ENCODE data around the gene AHNAK2.
"Not testable (repeated sequence)": the region's sequence is repeated elsewhere in the genome, so short reads cannot be mapped to it uniquely, and the experiment has no call there.

AHNAK2 gene

DNA sequence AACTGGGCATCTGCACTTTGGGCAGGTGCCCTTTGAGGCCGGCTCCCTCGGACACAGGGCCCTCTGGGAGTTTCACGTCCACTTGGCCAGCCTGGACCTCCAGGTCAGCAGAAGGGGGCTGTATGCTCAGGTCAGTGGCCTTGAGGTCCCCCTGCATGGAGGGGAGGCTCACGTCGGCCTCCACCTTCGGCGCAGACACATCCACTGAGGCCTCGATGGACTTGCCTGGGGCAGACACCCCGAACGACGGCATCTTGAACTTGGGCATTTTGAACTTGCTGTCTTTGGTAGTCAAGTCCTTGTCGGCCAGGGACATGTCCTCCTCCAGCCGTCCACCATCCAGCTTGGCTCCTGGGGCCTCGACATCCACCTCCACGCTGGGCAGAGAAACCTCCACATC lies 27.5 kb downstream of the AHNAK2 start:
- DNase-seq, result not testable (repeated sequence)

DNA sequence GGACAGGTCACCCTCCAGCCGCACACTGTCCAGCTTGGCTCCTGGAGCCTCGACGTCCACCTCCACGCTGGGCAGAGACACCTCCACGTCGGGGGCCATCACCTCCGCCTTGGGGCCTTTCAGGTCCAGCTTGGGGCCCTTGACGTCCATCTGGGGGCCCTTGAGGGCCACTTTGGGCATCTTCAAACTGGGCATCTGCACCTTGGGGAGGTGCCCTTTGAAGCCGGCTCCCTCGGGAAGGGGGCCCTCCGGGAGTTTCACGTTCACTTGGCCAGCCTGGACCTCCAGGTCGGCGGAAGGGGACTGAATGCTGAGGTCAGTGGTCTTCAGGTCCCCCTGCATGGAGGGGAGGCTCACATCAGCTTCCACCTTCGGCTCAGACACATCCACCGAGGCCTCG lies 28.2 kb downstream of the AHNAK2 start:
- no peak for DNase-seq

GRCh38 chr14:104949406-104949955 lies 28.7 kb downstream of the AHNAK2 start:
- DNase-seq, result not testable (repeated sequence)

DNA sequence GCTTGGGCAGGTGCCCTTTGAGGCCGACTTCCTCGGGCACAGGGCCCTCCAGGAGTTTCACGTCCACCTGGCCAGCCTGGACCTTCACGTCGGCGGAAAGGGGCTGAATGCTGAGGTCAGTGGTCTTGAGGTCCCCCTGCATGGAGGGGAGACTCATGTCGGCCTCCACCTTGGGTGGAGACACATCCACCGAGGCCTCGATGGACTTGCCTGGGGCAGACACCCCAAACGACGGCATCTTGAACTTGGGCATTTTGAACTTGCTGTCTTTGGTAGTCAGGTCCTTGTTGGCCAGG lies 29.5 kb downstream of the AHNAK2 start:
- DNase-seq, result no peak

GRCh38 chr14:104947881-104948735 lies 30.1 kb downstream of the AHNAK2 start:
- not testable (repeated sequence) for DNase-seq

- not testable (repeated sequence) for DNase-seq
Observed at GRCh38 chr14:104947201-104947600, 31.0 kb downstream of the AHNAK2 start.

DNA sequence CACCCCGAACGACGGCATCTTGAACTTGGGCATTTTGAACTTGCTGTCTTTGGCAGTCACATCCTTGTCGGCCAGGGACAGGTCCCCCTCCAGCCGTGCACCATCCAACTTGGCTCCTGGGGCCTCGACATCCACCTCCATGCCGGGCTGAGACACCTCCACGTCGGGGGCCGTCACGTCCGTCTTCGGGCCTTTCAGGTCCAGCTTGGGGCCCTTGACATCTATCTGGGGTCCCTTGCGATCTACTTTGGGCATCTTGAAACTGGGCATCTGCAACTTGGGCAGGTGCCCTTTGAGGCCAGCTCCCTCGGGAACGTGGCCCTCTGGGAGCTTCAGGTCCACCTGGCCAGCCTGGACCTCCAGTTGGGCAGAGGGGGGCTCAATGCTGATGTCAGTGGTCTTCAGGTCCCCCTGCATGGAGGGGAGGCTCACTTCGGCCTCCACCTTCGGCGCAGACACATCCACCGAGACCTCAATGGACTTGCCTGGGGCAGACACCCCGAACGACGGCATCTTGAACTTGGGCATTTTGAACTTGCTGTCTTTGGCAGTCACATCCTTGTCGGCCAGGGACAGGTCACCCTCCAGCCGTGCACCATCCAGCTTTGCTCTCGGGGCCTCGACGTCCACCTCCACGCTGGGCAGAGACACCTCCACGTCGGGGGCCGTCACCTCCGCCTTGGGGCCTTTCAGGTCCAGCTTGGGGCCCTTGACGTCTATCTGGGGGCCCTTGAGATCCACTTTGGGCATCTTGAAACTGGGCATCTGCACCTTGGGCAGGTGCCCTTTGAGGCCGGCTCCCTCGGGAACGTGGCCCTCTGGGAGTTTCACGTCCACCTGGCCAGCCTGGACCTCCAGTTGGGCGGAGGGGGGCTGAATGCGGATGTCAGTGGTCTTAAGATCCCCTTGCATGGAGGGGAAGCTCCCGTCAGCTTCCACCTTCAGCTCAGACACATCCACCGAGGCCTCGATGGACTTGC lies 31.9 kb downstream of the AHNAK2 start:
- DNase-seq, result not testable (repeated sequence)

DNA sequence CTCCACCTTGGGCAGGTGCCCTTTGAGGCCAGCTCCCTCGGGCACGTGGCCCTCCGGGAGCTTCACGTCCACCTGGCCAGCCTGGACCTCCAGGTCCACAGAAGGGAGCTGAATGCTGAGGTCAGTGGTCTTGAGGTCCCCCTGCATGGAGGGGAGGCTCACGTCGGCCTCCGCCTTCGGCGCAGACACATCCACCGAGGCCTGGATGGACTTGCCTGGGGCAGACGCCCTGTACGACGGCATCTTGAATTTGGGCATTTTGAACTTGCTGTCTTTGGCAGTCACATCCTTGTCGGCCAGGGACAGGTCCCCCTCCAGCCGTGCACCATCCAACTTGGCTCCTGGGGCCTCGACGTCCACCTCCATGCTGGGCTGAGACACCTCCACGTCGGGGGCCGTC lies 32.9 kb downstream of the AHNAK2 start:
- DNase-seq, result not testable (repeated sequence)

DNA sequence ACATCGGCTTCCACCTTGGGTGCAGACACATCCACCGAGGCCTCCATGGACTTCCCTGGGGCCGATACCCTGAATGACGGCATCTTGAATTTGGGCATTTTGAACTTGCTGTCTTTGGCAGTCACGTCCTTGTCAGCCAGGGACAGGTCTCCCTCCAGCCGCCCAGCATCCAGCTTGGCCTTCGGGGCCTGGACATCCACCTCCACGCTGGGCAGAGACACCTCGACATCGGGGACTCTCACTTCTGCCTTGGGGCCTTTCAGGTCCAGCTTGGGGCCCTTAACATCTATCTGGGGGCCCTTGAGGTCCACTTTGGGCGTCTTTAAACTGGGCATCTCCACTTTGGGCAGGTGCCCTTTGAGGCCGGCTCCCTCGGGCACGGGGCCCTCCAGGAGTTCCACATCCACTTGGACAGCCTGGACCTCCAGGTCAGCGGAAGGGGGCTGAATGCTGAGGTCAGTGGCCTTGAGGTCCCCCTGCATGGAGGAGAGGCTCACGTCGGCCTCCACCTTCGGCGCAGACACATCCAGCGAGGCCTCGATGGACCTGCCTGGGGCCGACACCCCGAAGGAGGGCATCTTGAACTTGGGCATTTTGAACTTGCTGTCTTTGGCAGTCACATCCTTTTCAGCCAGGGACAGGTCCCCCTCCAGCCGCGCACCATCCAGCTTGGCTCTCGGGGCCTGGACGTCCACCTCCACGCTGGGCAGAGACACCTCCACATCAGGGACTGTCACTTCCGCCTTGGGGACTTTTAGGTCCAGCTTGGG lies 33.6 kb downstream of the AHNAK2 start:
- DNase-seq, result not testable (repeated sequence)

GRCh38 chr14:104944016-104944308 lies 34.2 kb downstream of the AHNAK2 start:
- not testable (repeated sequence) for DNase-seq

- DNase-seq, result not testable (repeated sequence)
Observed at GRCh38 chr14:104943216-104944015, 34.8 kb downstream of the AHNAK2 start.

DNA sequence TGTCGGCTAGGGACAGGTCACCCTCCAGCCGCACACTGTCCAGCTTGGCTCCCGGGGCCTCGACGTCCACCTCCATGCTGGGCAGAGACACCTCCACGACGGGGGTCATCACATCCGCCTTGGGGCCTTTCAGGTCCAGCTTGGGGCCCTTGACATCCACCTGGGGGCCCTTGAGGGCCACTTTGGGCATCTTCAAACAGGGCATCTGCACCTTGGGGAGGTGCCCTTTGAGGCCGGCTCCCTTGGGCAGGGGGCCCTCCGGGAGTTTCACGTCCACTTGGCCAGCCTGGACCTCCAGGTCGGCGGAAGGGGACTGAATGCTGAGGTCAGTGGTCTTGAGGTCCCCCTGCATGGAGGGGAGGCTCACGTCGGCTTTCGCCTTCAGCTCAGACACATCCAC lies 35.6 kb downstream of the AHNAK2 start:
- DNase-seq, result no peak

GRCh38 chr14:104941508-104942365 lies 36.4 kb downstream of the AHNAK2 start:
- no peak for DNase-seq

- DNase-seq, result no peak
Observed at GRCh38 chr14:104940526-104941150, 37.5 kb downstream of the AHNAK2 start.

DNA sequence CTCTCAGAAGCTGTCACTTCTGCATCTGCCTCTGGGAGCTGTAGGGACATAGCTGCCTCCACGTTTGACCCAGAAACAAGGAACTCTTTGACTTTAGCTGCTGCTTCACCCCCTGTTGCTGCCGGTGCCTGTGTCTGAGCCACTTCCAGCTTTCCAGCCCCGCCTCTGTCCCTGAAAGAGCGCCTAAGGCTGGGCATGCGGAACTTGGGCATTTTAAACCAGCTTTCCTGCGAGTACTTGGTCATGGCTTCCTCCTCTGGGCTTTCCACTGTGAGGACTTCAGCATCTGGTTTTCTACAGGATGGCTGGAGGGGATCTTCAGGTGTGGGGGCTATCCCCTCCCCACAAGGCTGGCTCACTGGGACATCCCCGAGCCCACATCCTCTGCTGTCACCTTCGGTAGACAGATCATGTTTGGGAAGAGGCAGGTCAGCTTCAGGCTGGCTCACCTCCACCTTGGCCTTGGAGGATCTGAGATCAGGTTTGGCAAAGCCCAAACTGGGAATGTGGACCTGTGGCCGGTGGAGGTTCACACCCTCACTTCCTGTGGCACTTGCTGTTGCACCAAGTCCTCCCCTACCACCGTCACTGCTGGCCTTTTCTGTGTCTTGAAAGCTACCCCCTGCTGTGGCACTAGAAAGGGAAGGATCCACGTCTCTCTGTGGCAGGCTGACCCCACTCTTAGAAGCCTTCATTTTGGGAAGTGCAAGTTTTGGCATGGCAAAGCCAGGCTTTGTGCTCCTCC lies 38.3 kb downstream of the AHNAK2 start:
- no peak for DNase-seq

- DNase-seq, result no peak
Observed at GRCh38 chr14:104938960-104939359, 39.2 kb downstream of the AHNAK2 start.

DNA sequence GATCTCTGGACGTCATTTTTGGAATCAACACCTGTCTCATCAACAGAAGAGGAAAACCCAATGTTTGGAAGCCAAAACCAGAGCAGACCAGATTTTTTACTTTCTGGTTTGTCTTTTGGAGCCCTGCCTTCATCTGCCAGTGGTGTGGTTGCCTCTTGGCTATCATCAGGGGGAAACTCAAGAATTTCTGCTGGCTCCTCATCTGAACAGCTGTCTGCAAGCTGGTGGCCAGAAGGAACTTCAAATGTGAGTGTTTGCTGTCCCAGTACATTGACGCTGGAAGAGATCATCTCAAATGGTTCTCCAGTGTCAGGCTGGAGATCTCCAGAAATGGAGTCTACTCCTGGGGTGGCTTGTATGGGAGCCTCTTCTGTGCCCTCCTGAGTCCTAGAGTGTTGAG lies 39.7 kb downstream of the AHNAK2 start:
- DNase-seq, result no peak

- DNase-seq, result no peak
Observed at GRCh38 chr14:104937694-104938365, 40.3 kb downstream of the AHNAK2 start.

DNA sequence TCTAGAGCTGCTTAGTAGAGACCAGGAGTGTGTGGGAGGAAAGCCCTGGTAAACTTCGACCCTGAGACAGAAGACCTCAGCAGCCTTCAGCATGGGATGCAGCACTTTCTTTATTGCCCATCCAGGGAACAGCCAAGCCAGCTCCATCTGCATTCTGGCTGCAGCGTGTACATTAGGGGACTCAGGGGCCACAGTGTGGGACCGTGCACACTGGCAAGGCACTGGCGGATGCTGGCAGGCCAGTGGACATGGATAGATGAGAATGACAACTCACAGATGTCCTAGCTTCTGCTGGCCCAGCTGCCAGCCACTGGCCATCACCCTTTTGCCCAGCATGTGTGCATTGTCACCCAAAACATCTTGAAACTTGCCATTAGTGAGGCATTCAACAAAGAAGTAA lies 41.0 kb downstream of the AHNAK2 start:
- DNase-seq, result no peak

All from NCI-H2227 treated with DMSO at 0.1 percent for 48 hours (cell line).